ENCODE results near the gene NLK. TPM values are rescaled to one million over a fixed set of nuclear protein-coding genes. Genes with fewer than 3 reads are reported as not detected.

The NLK gene
- total RNA-seq, 1 experiment from 2014 or later = 28.0 TPM

DNA sequence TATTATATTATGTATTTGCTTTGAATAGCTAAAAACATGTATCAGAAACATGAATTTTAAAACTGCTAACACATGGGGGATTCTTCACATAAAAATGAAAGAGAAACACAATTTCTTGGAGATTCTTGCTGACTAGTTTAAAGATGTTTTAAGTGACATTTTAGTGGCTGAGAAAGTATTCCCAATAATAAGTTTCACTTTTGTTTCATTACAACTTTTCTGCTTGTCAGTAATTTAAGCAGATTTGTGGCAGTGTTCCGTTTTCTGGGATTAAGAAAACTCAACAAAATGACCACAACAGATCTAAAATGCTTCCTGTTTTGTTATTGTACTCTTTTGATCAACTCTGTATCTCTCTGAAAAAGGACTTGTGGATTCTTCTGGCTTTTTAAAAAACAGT, 75.9 kb downstream of the NLK start:
- ATAC-seq (no peak), DNase-seq (ENCODE audit: low read depth, low spot score) (no peak)
- ChIA-PET POLR2A (no interaction called here), CTCF (no interaction called here)
- BruUV-seq (replicated peaks) = no TSS peak
- in situ Hi-C loops (cut with HindIII; ENCODE audit: low pct_unique_long_range_greater_than_20kb, low sequenced_read_pairs) (no loop called here), intact Hi-C loops (cut with micrococcal nuclease; ENCODE audit: unreplicated experiment) (no loop called here)
- no peak overlapping the region for H3K27ac ChIP-seq (ENCODE audit: low read length)
- no peaks in the 10 kb centered on the region for H3K4me1 ChIP-seq (ENCODE audit: control insufficient read depth, insufficient read depth, low read length)
- H3K36me3 ChIP-seq (ENCODE audit: control insufficient read depth, insufficient read depth, low read length) = no peaks in the 10 kb centered on the region
- no peaks in the 10 kb centered on the region for H3K9me3 ChIP-seq (ENCODE audit: control insufficient read depth, insufficient read depth, low read depth, low read length)
- no peaks in the 10 kb centered on the region for H3K27me3 ChIP-seq (ENCODE audit: control insufficient read depth, insufficient read depth, low read length)
- TF ChIP-seq, protein P1, sequence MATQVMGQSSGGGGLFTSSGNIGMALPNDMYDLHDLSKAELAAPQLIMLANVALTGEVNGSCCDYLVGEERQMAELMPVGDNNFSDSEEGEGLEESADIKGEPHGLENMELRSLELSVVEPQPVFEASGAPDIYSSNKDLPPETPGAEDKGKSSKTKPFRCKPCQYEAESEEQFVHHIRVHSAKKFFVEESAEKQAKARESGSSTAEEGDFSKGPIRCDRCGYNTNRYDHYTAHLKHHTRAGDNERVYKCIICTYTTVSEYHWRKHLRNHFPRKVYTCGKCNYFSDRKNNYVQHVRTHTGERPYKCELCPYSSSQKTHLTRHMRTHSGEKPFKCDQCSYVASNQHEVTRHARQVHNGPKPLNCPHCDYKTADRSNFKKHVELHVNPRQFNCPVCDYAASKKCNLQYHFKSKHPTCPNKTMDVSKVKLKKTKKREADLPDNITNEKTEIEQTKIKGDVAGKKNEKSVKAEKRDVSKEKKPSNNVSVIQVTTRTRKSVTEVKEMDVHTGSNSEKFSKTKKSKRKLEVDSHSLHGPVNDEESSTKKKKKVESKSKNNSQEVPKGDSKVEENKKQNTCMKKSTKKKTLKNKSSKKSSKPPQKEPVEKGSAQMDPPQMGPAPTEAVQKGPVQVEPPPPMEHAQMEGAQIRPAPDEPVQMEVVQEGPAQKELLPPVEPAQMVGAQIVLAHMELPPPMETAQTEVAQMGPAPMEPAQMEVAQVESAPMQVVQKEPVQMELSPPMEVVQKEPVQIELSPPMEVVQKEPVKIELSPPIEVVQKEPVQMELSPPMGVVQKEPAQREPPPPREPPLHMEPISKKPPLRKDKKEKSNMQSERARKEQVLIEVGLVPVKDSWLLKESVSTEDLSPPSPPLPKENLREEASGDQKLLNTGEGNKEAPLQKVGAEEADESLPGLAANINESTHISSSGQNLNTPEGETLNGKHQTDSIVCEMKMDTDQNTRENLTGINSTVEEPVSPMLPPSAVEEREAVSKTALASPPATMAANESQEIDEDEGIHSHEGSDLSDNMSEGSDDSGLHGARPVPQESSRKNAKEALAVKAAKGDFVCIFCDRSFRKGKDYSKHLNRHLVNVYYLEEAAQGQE (IDR thresholded peaks at IDR 0.05; ENCODE audit: insufficient read depth in 1 of 2, low read depth in 2 of 2, low read length in 1 of 2) = no peak
- TF ChIP-seq POLR2AphosphoS5 (IDR thresholded peaks at IDR 0.05; ENCODE audit: low read depth, low read length) (no peak), SIN3A (IDR thresholded peaks at IDR 0.05; ENCODE audit: borderline replicate concordance, insufficient read depth, low read depth, low read length) (no peak)
- H3K4me3 ChIP-seq (ENCODE audit: low read depth in 2 of 2, low read length in 2 of 2) = no peak overlapping the region

DNA sequence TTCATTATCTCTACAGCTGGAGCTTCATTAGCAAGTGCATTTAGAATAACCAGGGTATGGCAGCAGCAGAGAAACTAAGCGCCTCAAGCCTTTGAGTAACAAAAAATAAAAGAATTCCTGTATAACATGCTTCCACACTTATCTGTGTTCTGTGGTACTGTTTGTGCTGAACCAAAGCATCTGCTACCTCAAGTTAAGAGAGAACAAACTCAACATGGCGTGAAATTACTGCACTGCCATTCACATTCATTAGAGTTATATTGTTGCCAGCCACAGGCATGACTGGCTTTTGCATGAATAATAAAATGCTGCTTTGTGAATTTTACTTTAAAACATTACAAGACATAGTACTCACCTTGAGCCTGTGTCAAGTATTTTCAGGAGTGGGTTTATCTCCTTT, 76.6 kb downstream of the NLK start:
- Histone ChIP-seq H3K36me3 (ENCODE audit: control insufficient read depth, insufficient read depth, low read length) (no peaks in the 10 kb centered on the region), H3K9me3 (ENCODE audit: control insufficient read depth, insufficient read depth, low read depth, low read length) (no peaks in the 10 kb centered on the region), H3K4me3 (ENCODE audit: low read depth in 2 of 2, low read length in 2 of 2) (no peak overlapping the region), H3K27me3 (ENCODE audit: control insufficient read depth, insufficient read depth, low read length) (no peaks in the 10 kb centered on the region), H3K4me1 (ENCODE audit: control insufficient read depth, insufficient read depth, low read length) (no peaks in the 10 kb centered on the region), H3K27ac (ENCODE audit: low read length) (no peak overlapping the region)
- DNase-seq (ENCODE audit: low read depth, low spot score) = no peak
- no TSS peak for BruUV-seq (replicated peaks)
- intact Hi-C loops (cut with micrococcal nuclease; ENCODE audit: unreplicated experiment) = no loop called here
- ATAC-seq = no peak
- ChIA-PET CTCF (no interaction called here), POLR2A (no interaction called here)
- TF ChIP-seq, protein P2, sequence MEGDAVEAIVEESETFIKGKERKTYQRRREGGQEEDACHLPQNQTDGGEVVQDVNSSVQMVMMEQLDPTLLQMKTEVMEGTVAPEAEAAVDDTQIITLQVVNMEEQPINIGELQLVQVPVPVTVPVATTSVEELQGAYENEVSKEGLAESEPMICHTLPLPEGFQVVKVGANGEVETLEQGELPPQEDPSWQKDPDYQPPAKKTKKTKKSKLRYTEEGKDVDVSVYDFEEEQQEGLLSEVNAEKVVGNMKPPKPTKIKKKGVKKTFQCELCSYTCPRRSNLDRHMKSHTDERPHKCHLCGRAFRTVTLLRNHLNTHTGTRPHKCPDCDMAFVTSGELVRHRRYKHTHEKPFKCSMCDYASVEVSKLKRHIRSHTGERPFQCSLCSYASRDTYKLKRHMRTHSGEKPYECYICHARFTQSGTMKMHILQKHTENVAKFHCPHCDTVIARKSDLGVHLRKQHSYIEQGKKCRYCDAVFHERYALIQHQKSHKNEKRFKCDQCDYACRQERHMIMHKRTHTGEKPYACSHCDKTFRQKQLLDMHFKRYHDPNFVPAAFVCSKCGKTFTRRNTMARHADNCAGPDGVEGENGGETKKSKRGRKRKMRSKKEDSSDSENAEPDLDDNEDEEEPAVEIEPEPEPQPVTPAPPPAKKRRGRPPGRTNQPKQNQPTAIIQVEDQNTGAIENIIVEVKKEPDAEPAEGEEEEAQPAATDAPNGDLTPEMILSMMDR (IDR thresholded peaks at IDR 0.05) = no peak
- TF ChIP-seq, protein P1 (IDR thresholded peaks at IDR 0.05; ENCODE audit: insufficient read depth in 1 of 2, low read depth in 2 of 2, low read length in 1 of 2) = no peak
- no peak for TF ChIP-seq SIN3A (IDR thresholded peaks at IDR 0.05; ENCODE audit: borderline replicate concordance, insufficient read depth, low read depth, low read length)
- TF ChIP-seq POLR2AphosphoS5 (IDR thresholded peaks at IDR 0.05; ENCODE audit: low read depth, low read length) = no peak
- no peak for TF ChIP-seq TCF7L2 (IDR thresholded peaks at IDR 0.05; ENCODE audit: low read depth, low read length)
- in situ Hi-C loops (cut with HindIII; ENCODE audit: low pct_unique_long_range_greater_than_20kb, low sequenced_read_pairs) = no loop called here
